Hippocampal formation (tissue), 2 donors: ENCODE results near the gene ACAT2.
"Not testable (repeated sequence)": the region's sequence is repeated elsewhere in the genome, so short reads cannot be mapped to it uniquely, and the experiment has no call there.

ENCODE experiments used
- DNase-seq, 2 donors: peaks; one replicate each; lab custom pipeline; 2025; lab: John Stamatoyannopoulos, UW

ACAT2 gene

GRCh38 chr6:159730332-159730676 is 31.5 kb upstream of the ACAT2 start:
- no peak for DNase-seq

- not testable (repeated sequence) for DNase-seq
Observed at GRCh38 chr6:159732550-159732949, 29.3 kb upstream of the ACAT2 start.

GRCh38 chr6:159733395-159733794 is 28.4 kb upstream of the ACAT2 start:
- DNase-seq, result not testable (repeated sequence)

- DNase-seq, result no peak
Observed at GRCh38 chr6:159736908-159737307, 24.9 kb upstream of the ACAT2 start.

- DNase-seq, result no peak
Observed at GRCh38 chr6:159739341-159739740, 22.5 kb upstream of the ACAT2 start.

GRCh38 chr6:159742165-159742564 is 19.7 kb upstream of the ACAT2 start:
- no peak for DNase-seq

- DNase-seq, result no peak
Observed at GRCh38 chr6:159745081-159745480, 16.8 kb upstream of the ACAT2 start.

GRCh38 chr6:159746759-159747158 is 15.1 kb upstream of the ACAT2 start:
- DNase-seq, result no peak

GRCh38 chr6:159748127-159748526 is 13.7 kb upstream of the ACAT2 start:
- DNase-seq, result not testable (repeated sequence)

GRCh38 chr6:159751448-159751847 is 10.4 kb upstream of the ACAT2 start:
- DNase-seq, result no peak

GRCh38 chr6:159753081-159753872 is 8.6 kb upstream of the ACAT2 start:
- DNase-seq, result no peak

GRCh38 chr6:159754401-159754800 is 7.4 kb upstream of the ACAT2 start:
- no peak for DNase-seq

- DNase-seq, result no peak
Observed at GRCh38 chr6:159754959-159755914, 6.6 kb upstream of the ACAT2 start.

- DNase-seq, result no peak
Observed at GRCh38 chr6:159756508-159756907, 5.3 kb upstream of the ACAT2 start.

GRCh38 chr6:159758031-159759001 is 3.5 kb upstream of the ACAT2 start:
- no peak for DNase-seq

GRCh38 chr6:159759645-159760044 is 2.2 kb upstream of the ACAT2 start:
- no peak for DNase-seq

- no peak for DNase-seq
Observed at GRCh38 chr6:159760602-159761057, 1.2 kb upstream of the ACAT2 start.

- no peak for DNase-seq
Observed at GRCh38 chr6:159761129-159761872, 544 bp upstream of the ACAT2 start.

GRCh38 chr6:159762681-159763293 is 942 bp downstream of the ACAT2 start:
- DNase-seq, result no peak

GRCh38 chr6:159766906-159767305 is 5.1 kb downstream of the ACAT2 start:
- DNase-seq, result no peak
